HG03175 (cell line): ENCODE measurements around the gene MCF2L2.
"Not testable (repeated sequence)": the region's sequence is repeated elsewhere in the genome, so short reads cannot be mapped to it uniquely, and the experiment has no call there.

Experiments
- ATAC-seq: cut with Tn5 transposase; IDR thresholded peaks from one replicate; pipeline ENCODE4 v1.9.1; 2021; ENCODE audit warnings: mild to moderate bottlenecking, moderate library complexity; ENCODE audit not compliant: unreplicated experiment

MCF2L2 gene, protein sequence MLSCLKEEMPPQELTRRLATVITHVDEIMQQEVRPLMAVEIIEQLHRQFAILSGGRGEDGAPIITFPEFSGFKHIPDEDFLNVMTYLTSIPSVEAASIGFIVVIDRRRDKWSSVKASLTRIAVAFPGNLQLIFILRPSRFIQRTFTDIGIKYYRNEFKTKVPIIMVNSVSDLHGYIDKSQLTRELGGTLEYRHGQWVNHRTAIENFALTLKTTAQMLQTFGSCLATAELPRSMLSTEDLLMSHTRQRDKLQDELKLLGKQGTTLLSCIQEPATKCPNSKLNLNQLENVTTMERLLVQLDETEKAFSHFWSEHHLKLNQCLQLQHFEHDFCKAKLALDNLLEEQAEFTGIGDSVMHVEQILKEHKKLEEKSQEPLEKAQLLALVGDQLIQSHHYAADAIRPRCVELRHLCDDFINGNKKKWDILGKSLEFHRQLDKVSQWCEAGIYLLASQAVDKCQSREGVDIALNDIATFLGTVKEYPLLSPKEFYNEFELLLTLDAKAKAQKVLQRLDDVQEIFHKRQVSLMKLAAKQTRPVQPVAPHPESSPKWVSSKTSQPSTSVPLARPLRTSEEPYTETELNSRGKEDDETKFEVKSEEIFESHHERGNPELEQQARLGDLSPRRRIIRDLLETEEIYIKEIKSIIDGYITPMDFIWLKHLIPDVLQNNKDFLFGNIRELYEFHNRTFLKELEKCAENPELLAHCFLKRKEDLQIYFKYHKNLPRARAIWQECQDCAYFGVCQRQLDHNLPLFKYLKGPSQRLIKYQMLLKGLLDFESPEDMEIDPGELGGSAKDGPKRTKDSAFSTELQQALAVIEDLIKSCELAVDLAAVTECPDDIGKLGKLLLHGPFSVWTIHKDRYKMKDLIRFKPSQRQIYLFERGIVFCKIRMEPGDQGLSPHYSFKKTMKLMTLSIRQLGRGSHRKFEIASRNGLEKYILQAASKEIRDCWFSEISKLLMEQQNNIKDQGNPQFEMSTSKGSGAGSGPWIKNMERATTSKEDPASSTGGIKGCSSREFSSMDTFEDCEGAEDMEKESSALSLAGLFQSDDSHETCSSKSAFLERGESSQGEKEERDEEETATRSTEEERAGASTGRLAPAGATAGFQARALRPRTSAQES

DNA sequence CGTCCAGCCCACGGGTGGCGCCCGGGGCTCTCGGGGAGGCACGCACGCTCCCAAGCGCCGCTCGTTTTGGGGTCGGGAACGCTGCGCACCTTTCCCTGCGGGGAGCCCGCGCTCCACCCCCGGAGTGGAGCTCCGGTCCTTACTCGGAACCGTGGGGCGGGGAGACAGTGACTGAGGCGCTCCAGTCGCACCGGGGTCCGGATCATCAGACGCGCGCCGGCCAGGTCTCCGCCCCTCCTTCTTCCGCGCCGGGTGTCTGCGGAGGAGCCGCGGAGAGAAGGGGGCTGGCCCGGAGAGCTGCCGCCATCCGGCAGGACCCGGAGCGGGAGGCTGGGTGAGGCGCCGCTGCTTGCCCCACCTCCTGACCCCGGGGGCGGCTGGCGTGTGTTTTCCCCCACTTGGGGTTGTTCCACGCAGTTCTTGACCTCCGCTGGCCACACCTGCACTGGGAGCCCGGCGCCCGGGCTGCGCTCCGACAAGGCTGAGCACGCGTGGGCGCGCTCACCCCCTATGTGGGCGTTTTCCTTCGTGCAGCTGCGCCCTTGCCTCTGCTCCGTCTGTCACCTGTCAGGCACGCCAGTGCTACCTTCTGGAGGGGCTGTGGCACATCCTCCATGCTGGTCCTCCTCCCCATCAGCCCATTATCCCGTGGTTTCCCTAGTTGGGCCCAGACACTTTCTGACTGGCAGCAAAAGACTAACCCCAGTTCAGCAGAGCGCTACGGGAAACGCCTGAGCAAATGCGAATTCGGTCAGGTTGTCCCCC, at the start of gene MCF2L2:
MCF2L2 (minus strand) TSS at position 173 of the 765 bp plus-strand sequence. CDS start 642 bp downstream, outside the sequence.
- peak; percentile 63 for ATAC-seq

DNA sequence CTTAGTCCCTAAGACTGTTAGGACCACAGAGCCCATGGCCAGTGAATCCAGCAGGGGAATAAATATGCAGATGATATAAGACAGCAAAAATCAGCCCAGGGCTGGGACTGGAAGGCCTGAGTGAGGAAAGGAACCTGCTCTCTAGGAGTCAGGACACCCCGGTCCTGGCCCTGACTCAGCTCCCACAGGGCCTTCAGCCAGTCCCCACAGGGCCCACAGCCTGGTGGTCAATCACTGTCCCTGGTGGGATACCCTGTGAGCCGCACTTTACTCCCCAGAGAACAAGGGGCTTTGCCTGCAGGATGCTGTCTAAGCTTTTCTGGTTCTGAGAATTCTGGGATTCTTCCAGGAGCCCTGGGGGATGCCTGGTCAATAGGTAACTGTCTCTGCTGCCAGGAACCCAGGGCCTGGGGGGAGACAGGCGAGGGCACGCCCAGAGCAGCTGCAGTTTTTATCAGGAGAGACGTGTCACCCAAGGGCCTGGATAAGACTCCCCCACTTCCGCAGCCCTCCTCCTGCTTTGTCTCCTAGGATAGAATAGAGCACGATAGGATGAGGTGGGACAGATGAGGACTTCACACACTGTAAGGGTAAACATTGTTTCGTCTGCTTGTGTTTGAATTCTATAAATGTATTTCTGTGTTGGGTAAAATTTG, 49.5 kb upstream of the MCF2L2 start:
- ATAC-seq: no peak

DNA sequence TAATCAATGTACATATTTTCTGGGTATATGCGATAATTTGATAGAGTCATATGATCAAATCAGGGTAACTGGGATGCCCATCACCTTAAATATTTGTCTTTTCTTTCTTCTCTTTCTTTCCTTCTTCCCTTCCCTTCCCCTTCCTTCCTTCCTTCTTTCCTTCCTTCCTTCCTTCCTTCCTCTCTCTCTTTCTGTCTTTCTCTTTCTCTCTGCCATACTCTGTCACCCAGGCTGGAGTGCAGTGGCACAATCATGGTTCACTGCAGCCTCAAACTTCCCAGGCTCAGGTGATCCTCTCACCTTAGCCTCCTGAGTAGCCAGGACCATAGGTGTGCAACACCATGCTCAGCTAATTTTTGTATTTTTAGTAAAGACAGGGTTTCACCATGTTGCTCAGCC, 47.3 kb upstream of the MCF2L2 start:
- not testable (repeated sequence) for ATAC-seq

DNA sequence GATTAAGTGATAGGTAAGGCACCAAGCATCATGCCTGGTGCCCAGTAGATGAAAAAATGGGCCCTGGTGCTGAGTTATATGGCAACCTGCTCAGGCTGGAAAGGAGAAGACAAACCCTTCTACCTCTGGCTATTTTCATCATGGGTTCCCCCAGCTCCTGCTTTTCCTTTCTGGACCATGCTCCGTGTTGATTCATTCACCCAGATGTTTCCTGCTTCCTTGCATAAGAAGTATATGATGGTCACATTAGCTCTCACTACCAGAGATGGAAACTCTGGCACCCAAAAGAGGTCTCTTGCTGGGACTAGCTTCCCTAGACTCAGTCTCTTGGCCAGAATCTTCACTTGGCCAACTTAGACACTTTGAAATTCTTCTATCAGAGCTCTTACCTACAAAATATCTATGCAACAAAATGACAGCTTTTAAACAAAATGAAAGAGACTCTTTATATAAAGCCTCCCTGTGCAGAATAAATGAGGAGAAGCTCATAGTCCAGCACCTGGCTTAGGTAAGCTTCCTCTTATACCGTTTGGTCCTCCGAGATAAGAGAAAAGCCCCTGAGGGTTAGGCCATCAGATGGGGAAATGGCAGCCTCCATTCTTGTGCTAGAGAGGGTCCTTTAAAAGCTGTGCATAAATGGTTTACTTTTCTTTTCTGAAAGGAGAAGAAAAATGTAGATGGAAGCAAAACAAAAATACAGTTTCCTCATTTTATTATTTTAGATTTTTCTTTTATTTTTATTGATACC, 46.8 kb upstream of the MCF2L2 start:
- ATAC-seq: no peak

DNA sequence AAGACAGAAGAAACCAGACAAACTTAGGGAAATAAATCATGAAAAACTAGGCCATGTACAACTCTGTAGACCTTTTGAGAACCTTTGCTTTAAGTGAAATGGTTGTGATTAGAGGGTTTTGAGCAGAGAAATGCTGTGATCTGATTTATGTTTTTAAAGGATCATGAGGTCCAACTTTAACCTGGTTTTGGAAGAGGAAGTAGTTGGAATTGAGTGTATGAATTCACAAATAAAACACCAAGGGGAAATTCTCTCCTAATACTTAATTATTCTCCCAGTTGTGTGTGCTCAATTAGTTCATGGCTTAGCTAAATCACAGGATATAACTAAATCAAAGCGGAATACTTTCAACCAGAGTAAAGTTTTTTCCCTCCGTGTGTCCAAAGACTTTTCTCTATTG, 45.5 kb upstream of the MCF2L2 start:
- no peak for ATAC-seq

DNA sequence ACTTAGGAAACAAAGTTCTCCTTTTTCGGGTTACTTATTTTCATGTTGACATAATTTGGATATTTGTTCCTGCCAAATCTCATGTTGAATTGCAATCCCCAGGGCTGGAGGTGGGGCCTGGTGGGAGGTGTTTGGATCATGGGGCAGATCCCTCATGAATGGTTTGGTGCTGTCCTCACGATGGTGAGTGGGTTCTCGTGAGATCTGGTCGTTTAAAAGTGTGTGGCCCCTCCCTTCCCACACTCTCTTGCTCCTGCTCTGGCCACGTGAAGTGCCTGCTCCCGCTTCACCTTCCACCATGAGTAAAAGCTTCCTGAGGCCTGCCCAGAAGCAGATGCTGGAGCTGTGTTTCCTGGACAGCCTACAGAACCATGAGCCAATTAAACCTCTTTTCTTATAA, 43.7 kb upstream of the MCF2L2 start:
- ATAC-seq: no peak

DNA sequence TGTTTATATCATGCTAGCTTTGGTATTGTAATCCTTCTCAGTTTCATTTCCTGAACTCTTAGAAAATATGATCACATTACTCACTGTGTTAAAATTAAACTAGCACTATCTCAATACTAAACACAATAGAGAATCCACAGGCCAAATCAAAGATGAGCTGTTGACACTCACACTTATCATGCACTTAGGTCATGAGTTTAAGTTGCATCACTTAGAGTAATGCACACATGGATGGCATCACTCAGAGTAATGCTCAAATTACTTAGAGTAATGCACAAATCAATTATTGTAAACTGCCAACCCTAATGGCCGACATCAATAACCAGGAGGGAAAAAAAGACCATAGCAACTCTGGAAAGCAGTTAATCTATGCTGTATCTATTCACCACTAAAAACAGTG, 40.0 kb upstream of the MCF2L2 start:
- ATAC-seq: no peak

DNA sequence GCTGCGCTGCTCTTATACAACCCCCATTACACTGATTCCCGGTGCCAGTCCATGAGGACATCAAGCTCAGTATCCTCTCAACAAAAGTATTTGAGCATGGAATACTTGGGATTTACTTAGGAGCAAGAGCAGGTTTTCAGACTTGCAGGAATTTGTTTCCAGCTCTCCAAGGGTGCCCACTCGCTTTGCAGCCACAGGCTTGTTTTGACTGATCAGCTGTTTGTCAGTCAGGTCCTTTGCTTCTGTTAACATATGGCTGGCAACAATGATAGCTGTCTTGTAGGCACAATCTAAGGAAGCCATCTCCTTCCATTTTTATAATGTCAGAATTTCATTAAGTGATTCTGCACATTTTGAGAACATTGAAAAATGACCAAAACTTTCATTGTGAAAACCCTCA, 38.2 kb upstream of the MCF2L2 start:
- ATAC-seq: no peak

DNA sequence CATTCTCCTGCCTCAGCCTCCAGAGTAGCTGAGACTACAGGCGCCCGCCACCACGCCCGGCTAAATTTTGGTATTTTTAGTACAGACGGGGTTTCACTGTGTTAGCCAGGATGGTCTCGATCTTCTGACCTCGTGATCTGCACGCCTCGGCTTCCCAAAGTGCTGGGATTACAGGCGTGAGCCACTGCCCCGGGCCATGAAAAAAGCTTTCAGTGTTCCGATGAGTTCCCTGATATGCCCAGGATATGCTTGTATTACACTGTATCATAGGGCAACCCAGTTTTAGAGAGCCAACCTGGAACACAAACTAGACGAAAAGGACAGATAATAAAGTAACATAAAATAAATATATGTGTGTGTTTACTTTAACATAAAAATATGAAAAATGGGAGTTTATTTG, 37.3 kb upstream of the MCF2L2 start:
- not testable (repeated sequence) for ATAC-seq

DNA sequence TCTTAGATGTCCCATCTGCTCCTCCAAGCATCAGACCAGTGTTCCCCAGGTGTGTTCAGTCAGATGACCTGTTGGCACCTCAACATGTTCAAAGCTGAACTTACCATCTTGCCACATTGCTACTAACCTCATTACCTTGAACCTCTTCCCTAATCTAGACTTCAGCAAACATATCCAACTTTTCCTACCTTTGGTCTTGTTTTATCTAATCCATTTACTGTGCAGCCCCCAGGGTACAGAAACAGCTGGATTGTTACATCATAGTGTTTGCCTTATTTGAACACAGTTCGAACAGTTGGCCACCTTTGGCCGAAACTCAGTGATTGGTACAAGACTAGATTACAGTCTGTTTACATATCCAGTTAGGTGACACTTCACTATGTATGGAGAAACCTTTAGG, 36.1 kb upstream of the MCF2L2 start:
- no peak for ATAC-seq

DNA sequence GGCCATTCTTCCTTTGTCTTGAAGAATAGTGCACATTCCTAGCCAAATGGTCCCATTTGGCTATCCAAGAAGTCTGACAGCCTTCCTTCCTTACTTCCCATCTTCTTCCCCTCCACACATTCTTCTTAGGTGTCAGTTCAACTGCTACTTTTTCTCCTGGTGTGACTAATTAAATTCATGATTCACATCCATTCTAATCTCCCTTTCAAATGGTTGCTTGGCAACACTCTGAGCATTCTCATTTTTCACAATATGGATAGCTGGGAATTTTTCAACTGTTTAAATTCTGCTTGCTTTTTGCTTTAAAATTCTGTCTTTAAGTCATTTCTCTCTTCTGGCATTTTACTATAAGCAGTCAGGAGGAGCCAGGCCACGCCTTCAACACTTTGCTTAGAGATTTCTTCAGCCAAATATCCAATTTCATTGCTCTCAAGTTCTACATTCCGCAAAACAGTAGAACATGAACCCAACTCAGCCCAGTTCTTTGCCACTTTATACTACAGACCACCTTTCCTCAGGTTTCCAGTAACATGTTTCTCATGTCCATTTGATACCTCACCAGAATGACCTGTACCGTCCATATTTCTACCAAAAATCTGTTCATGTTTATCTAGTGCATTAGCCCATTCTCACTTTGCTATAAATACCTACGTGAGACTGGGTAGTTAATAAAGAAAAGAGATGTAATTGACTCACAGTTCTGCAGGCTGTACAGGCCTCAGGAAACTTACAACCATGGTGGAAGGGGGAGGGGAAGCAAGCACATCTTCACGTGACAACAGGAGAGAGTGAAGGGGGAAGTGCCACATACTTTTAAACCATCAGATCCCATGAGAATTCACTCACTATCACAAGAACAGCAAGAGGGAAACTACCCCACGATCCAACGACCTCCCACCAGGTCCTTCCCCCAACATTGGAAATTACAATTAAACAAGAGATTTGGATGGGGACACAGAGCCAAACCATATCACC, 31.9 kb upstream of the MCF2L2 start:
- no peak for ATAC-seq

DNA sequence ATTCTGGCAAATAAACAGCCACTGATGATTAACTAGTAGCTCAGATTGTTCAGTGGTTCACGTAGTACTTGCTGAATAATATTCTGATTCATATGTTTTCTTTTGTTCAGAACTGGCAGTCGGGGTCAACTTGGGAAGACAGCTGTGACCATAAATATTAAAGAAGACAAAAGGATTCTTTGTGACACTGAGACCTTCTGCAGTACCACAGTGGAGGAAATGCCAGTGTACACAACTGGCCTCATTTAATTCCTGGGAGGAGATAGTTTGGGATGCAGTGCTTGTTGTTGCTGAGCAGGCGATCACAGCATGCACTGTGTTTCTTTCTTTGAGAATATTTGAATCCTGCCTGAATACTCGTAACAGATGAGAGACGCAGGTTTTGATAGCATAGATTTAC, 26.7 kb upstream of the MCF2L2 start:
- ATAC-seq: no peak

DNA sequence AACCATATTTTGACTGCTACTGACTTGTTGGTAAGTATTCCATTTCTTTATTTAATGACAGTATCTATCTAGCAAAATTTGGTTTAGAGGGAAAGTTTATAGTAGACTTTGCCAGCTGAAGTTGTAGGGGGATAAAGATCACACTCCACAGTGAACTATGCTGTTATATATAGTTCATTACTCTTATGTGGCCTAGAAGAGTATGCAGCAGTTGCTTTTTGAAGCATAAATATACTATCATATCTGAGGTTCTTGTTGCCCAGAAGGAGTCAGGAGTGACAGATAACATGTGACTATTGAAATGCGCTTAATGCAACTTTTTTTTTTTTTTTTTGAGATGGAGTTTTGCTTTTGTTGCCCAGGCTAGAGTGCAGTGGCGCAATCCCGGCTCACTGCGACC, 25.6 kb upstream of the MCF2L2 start:
- no peak for ATAC-seq

DNA sequence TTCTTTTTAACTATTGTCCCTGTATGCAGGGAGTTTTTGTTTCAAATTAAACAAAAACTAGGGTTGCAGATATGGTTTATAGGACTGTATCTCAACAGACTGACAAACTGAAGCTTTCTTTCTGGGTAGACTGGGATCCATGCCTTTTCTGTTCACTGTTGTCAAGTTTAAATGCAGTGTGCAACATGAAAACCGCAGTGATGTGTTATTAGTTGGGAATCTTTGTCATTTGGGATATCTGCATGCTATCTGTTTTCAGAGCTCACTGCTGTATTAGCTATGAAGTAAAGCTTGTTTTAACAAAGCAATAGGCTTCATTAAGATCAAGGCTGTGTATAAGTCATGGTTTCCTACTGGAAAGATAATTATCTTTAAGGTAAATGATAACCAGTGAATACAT, 21.4 kb upstream of the MCF2L2 start:
- ATAC-seq: no peak

DNA sequence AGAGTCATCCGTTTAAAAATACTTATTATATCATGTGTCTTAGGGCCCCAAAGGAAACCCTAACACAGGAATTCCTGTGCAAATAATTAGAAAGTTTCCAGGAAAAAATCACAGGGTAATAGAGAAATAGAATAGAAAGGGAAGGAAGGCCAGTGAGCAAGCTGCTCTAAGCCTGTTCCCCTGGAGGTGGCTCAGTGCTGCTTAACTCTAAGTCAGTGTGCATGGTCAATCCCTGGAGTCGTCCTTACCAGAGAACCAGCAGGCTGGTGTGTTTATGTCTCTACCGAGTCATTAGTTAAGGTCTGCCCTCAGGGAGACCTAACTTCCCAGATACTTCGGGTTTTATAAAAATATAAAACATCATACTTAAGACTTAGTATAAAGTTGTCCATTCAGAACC, 21.0 kb upstream of the MCF2L2 start:
- no peak for ATAC-seq

DNA sequence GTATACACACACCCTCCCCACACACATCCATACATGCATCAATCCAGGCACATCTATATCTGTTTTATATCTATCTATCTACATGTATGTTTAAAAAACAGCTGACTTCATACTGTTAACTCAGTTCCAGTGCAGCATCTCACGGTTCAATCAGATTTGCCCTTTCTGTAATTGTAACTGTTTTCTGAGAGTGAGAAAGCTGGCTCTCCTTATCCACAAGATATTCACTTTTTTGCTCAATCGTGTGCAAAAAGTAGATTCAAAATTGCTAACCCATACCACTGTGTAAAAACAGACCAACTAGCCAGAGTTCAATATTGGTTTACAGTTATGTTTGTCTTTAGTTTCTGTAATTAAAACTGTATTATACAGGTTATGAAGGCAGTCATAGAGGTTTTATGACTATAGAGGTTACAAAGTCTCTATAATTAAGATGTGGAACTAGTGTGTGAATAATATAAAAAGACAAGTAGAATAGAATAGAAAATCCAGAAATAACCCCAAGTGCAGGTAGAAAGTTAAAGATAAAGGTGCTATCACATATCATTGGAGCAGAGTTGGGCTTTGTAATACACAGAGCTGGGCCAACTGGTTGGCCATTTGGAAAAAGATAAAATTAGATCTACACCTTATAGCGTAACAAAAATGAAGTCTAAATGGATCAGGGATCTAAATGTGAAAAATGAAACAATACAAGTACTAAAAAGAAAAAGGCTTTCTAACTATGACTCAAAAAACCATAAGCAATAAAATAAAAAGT, 20.1 kb upstream of the MCF2L2 start:
- no peak for ATAC-seq

DNA sequence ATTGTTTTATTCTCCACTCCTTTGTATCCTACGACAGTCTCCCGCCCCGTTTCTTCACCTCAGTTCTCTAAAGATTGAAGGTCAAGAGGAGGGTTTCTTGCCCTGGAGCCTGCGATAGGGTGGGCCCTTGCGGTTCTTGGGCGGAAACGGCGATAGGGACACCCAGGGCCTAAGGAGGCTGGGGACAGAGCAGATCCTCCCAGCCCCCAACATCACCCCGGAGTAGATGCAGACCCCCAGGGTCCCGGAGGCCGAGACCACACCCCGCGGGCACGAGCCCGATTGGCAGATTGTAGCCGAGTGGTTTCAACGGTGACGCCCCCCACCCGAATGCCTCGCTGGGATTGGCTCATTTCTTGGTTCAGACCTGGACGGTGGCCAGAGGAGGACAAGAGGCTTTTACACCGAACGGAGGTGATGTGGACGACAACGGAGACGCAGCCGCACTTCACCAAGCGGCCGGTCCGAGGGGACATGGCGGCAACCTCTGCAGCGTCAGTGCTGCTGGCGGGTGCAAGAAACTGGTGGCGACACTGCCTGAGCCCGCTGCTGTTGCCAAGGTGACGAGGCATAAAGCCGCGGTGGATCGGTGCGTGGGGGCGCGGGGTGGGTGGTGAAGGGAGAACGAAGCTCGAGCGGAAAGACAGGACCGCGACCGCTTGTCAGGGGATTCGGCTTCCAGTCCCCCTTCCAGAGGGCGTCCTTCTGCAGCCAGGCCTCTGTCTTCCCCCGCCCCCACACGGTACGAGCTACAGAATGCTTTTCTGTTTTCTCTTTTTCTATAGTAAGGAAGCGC, 19.0 kb upstream of the MCF2L2 start:
- ATAC-seq: peak; percentile 76
